ENCODE measurements around the gene DRAP1. TPM values are rescaled to one million over a fixed set of nuclear protein-coding genes. Genes with fewer than 3 reads are reported as not detected.

Gene DRAP1
- total RNA-seq, 2 donors from 2014 or later, result 72.1 to 83.1 TPM

- peak overlapping the region; percentile 62 to 72 for H3K27ac ChIP-seq
- H3K27me3 ChIP-seq, result no peaks in the 10 kb centered on the region
- H3K9me3 ChIP-seq, result no peaks in the 10 kb centered on the region
- peak overlapping the region; percentile 53 to 59 for H3K4me3 ChIP-seq
- peaks cover 0 to 14% of the 10 kb centered on the region in 2 donors for H3K4me1 ChIP-seq
- no peak for DNase-seq (ENCODE audit: low spot score)
- no peaks in the 10 kb centered on the region for H3K36me3 ChIP-seq
- TF ChIP-seq, protein P1, sequence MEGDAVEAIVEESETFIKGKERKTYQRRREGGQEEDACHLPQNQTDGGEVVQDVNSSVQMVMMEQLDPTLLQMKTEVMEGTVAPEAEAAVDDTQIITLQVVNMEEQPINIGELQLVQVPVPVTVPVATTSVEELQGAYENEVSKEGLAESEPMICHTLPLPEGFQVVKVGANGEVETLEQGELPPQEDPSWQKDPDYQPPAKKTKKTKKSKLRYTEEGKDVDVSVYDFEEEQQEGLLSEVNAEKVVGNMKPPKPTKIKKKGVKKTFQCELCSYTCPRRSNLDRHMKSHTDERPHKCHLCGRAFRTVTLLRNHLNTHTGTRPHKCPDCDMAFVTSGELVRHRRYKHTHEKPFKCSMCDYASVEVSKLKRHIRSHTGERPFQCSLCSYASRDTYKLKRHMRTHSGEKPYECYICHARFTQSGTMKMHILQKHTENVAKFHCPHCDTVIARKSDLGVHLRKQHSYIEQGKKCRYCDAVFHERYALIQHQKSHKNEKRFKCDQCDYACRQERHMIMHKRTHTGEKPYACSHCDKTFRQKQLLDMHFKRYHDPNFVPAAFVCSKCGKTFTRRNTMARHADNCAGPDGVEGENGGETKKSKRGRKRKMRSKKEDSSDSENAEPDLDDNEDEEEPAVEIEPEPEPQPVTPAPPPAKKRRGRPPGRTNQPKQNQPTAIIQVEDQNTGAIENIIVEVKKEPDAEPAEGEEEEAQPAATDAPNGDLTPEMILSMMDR (IDR thresholded peaks at IDR 0.05), result no peak
Observed at GRCh38 chr11:65900899-65901180, 18.4 kb upstream of the DRAP1 start.

GRCh38 chr11:65903068-65903481 is 16.2 kb upstream of the DRAP1 start:
- TF ChIP-seq, protein P1 (IDR thresholded peaks at IDR 0.05), result no peak
- Histone ChIP-seq H3K9me3 (no peaks in the 10 kb centered on the region), H3K4me1 (peaks cover 0 to 14% of the 10 kb centered on the region in 2 donors), H3K36me3 (no peaks in the 10 kb centered on the region), H3K4me3 (no peak overlapping the region), H3K27me3 (no peaks in the 10 kb centered on the region), H3K27ac (no peak overlapping the region)
- DNase-seq (ENCODE audit: low spot score), result no peak

DNA sequence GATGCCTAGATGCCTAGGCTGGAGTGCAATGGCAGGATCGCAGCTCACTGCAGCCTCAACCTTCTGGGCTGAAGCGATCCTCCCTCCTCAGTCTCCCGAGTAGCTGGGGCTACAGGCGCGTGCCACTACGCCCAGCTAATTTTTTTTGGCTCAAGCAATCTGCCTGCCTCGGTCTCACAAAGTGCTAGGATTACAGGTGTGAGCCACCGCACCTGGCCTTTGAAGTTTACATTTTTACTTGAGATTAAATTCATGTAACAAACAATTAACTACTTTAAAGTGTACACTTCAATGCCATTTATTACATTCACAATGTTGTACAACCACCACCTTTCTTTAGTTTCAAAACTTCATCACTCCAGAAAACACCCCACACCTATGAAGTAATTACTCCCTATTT is 15.5 kb upstream of the DRAP1 start:
- Histone ChIP-seq H3K27ac (no peak overlapping the region), H3K36me3 (no peaks in the 10 kb centered on the region), H3K27me3 (no peaks in the 10 kb centered on the region), H3K9me3 (no peaks in the 10 kb centered on the region), H3K4me1 (peaks cover 0 to 14% of the 10 kb centered on the region in 2 donors), H3K4me3 (no peak overlapping the region)
- TF ChIP-seq, protein P1 (IDR thresholded peaks at IDR 0.05), result no peak
- no peak for DNase-seq (ENCODE audit: low spot score)

- H3K27me3 ChIP-seq, result no peaks in the 10 kb centered on the region
- no peak overlapping the region for H3K4me3 ChIP-seq
- no peak overlapping the region for H3K27ac ChIP-seq
- TF ChIP-seq, protein P1 (IDR thresholded peaks at IDR 0.05), result no peak
- H3K4me1 ChIP-seq, result peaks cover 0 to 5% of the 10 kb centered on the region in 2 donors
- no peaks in the 10 kb centered on the region for H3K9me3 ChIP-seq
- no peaks in the 10 kb centered on the region for H3K36me3 ChIP-seq
- DNase-seq (ENCODE audit: low spot score), result no peak
Observed at GRCh38 chr11:65906602-65907001, 12.6 kb upstream of the DRAP1 start.

DNA sequence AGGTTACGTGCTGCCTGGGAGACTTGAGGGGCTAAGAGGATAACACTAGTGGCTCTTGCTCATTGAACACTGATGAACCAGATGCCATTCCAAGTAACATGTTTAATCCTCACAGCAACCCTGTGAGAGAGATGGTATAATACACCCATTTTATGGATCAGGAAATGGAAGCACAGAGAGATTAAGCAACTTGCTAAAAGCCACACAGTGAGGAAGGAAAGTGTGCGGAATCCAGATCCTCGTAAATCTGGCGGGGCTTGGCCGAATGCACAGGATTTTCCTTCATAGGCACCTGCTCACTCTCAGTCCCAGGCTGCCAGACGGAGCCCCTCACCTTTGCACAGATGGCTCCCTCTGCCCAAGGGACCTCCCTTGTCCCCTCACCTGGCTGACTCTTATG is 11.3 kb upstream of the DRAP1 start:
- DNase-seq (ENCODE audit: low spot score), result no peak
- no peak overlapping the region for H3K27ac ChIP-seq
- no peak overlapping the region for H3K4me3 ChIP-seq
- peaks cover 0 to 13% of the 10 kb centered on the region in 2 donors for H3K4me1 ChIP-seq
- H3K36me3 ChIP-seq, result no peaks in the 10 kb centered on the region
- TF ChIP-seq, protein P1 (IDR thresholded peaks at IDR 0.05), result no peak
- no peaks in the 10 kb centered on the region for H3K9me3 ChIP-seq
- H3K27me3 ChIP-seq, result no peaks in the 10 kb centered on the region
